Smooth muscle cell of the pulmonary artery (primary cell): ENCODE data around the gene NNAT. TPM values are rescaled to one million over a fixed set of nuclear protein-coding genes. Genes with fewer than 3 reads are reported as not detected.

ENCODE experiments used
- total RNA-seq: library from RNA; depleted of rRNA; stranded (reverse); fragments of >200 nt; gene quantifications from 2 replicates; pipeline ENCODE4 v1.2.3, GENCODE V29; 2014

NNAT gene
- 0.66 TPM in 1 of 2 replicates, not detected in the other for total RNA-seq

GRCh38 chr20:37521061-37521771, at the start of gene NNAT:
Gene NNAT (plus strand): TSS chr20:37521250. CDS start chr20:37521332, 82 bp downstream.

GRCh38 chr20:37527638-37528445, 6.8 kb downstream of the NNAT start, which contains the start of gene BLCAP:
Gene BLCAP (minus strand): TSS chr20:37527876. CDS start chr20:37519174, 8,702 bp downstream.

Other genes with a start within 250 kb of the NNAT start
- gene MANBAL, start 231.6 kb upstream of the NNAT start, total RNA-seq, result 25.9 and 28.8 TPM in 2 replicates
- 24.1 and 35.9 TPM in 2 replicates for gene SRC, start 175.1 kb upstream of the NNAT start, total RNA-seq
- 31.1 and 33.6 TPM in 2 replicates for gene BLCAP, start 6.6 kb downstream of the NNAT start, total RNA-seq
- 22.5 and 23.6 TPM in 2 replicates for gene CTNNBL1, start 172.8 kb downstream of the NNAT start, total RNA-seq